GM12878 (cell line): ENCODE data around the gene APOL4. TPM values are rescaled to one million over a fixed set of nuclear protein-coding genes. Genes with fewer than 3 reads are reported as not detected.
"Not testable (repeated sequence)": the region's sequence is repeated elsewhere in the genome, so short reads cannot be mapped to it uniquely, and the experiment has no call there.

Experiments
- ATAC-seq: fragments of 200-7000 bp; cut with Tn5 transposase; 3 replicates; pipeline ENCODE4 v1.9.1; 2020; ENCODE audit warnings: mild to moderate bottlenecking, moderate library complexity
- BruUV-seq: library from RNA; stranded (reverse); fragments of 400-500 nt; replicated peaks from 2 replicates; lab custom pipeline; 2021; lab: Mats Ljungman, UMichigan
- CTCF ChIA-PET: fragments of 300-600 bp; sonication (Branson Sonifier 250); formaldehyde crosslinking; extraction: SDS; loops from one replicate; lab custom pipeline; 2021; ENCODE audit warnings: inconsistent platforms; lab: Yijun Ruan, JAX
- POLR2A ChIA-PET: fragments of 350-600 bp; formaldehyde crosslinking; extraction: SDS; loops from one replicate; lab custom pipeline; 2021; ENCODE audit warnings: inconsistent platforms; lab: Charles Lee
- RAD21 ChIA-PET: fragments of 300-600 bp; sonication (Branson Sonifier 250); formaldehyde crosslinking; loops from one replicate; lab custom pipeline; 2023; ENCODE audit warnings: antibody characterized with exemption; ENCODE audit not compliant: unreplicated experiment; lab: Charles Lee
- SMC1A ChIA-PET: fragments of 300-600 bp; sonication (Branson Sonifier 250); formaldehyde crosslinking; loops from one replicate; lab custom pipeline; 2023; ENCODE audit not compliant: unreplicated experiment, uncharacterized antibody; lab: Charles Lee
- DNase-seq: peaks from one replicate; pipeline ENCODE4 v3.0.0-alpha.2; 2011; ENCODE audit warnings: low read depth, low spot score
- FAIRE-seq: peaks from 3 replicates; lab custom pipeline; 2011; peaks lifted over from hg19 to GRCh38; lab: Jason Lieb, UNC
- H2AFZ ChIP-seq: 2 replicates; pipeline ENCODE4 v1.6.0; 2011; ENCODE audit warnings: low read depth, low read length, control low read depth; ENCODE audit not compliant: control insufficient read depth
- H3K27ac ChIP-seq: 2 replicates; pipeline ENCODE4 v1.5.1; 2011; ENCODE audit warnings: control low read depth; ENCODE audit not compliant: control insufficient read depth, insufficient read depth
- H3K27me3 ChIP-seq, 2 experiments: replicated peaks in 1 of 2; 2 replicates each; pipeline versions ENCODE4 v1.6.0 to v1.6.1; 2011; ENCODE audit warnings: low read length in 1 of 2; ENCODE audit not compliant: control insufficient read depth in 2 of 2, insufficient read depth in 2 of 2
- H3K36me3 ChIP-seq, 2 experiments: 2 replicates each; pipeline ENCODE4 v1.5.1; 2011; ENCODE audit warnings: low read length in 1 of 2; ENCODE audit not compliant: control insufficient read depth in 2 of 2, insufficient read depth in 2 of 2
- H3K4me1 ChIP-seq: 2 replicates; pipeline ENCODE4 v1.6.1; 2011; ENCODE audit warnings: mild to moderate bottlenecking, low read length, moderate library complexity, mixed read lengths; ENCODE audit not compliant: control insufficient read depth, insufficient read depth
- H3K4me2 ChIP-seq: 2 replicates; pipeline ENCODE4 v1.6.0; 2011; ENCODE audit warnings: control low read depth; ENCODE audit not compliant: control insufficient read depth, insufficient read depth
- H3K4me3 ChIP-seq: fragments of 200-600 bp; sonication (generic); 2 replicates; pipeline ENCODE4 v1.5.1; 2016
- H3K79me2 ChIP-seq: 2 replicates; pipeline ENCODE4 v1.6.0; 2011; ENCODE audit warnings: low read length; ENCODE audit not compliant: control insufficient read depth, insufficient read depth
- H3K9ac ChIP-seq: 2 replicates; pipeline ENCODE4 v1.8.0; 2011; ENCODE audit warnings: low read length, control low read depth, mixed read lengths; ENCODE audit not compliant: control insufficient read depth, insufficient read depth
- H3K9me3 ChIP-seq: replicated peaks from 3 replicates; pipeline ENCODE4 v1.5.1; 2011; ENCODE audit warnings: mild to moderate bottlenecking, low read length; ENCODE audit not compliant: control insufficient read depth, insufficient read depth
- H4K20me1 ChIP-seq: 2 replicates; pipeline ENCODE4 v1.6.0; 2011; ENCODE audit not compliant: control insufficient read depth, insufficient read depth
- RAD21 ChIP-seq: IDR thresholded peaks from 2 replicates; pipeline ENCODE4 v1.6.1; 2011; ENCODE audit warnings: mild to moderate bottlenecking, low read depth, low read length, moderate library complexity; ENCODE audit not compliant: insufficient read depth
- WGBS: methylation state at CpG from one replicate; pipeline ENCODE4 v1.1.6; 2016; ENCODE audit warnings: low lambda C conversion rate; ENCODE audit not compliant: insufficient replicate concordance, insufficient coverage; ENCODE audit errors: missing lambda C conversion rate; 5-methylcytosine and 5-hydroxymethylcytosine counted together
- in situ Hi-C: fragments of 300-500 bp; cut with MboI; formaldehyde crosslinking; loops from 9 replicates; pipeline ENCODE4 v1.14.3; 2018; ENCODE audit warnings: mixed read lengths
- intact Hi-C: fragments of 100-400 bp; cut with micrococcal nuclease; formaldehyde crosslinking; loops from one replicate; pipeline ENCODE4 v1.14.2; 2022; ENCODE audit not compliant: unreplicated experiment
- polyA plus RNA-seq, 11 experiments: library from polyadenylated mRNA; depleted of rRNA in 4 of 11; unstranded in 6 of 11; stranded (reverse) in 5 of 11; fragments of >200 nt; fragmentation: Nextera tagmentation in 4 of 11; fragmentation: Illumina TruSeq in 1 of 11; extraction: Ambion mirVana in 4 of 11; extraction: Trizol in 1 of 11; gene quantifications; 1 replicate in 1 of 11; 2 replicates in 10 of 11; pipeline versions ENCODE4 v1.2.1 to v1.2.3, GENCODE V29; 2011 to 2016; ENCODE audit warnings: inconsistent platforms in 2 of 11, missing spikeins in 2 of 11, low read depth in 1 of 11
- total RNA-seq, 4 experiments: library from RNA; depleted of rRNA in 3 of 4; stranded (reverse); fragments of >200 nt in 3 of 4; fragmentation: Illumina TruSeq in 1 of 4; extraction: Trizol in 1 of 4; gene quantifications; 2 replicates each; pipeline versions ENCODE4 v1.2.1 to v1.2.3, GENCODE V29; 2013 to 2021
- TF ChIP-seq, protein P1 (sequence below): IDR thresholded peaks from 2 replicates; pipeline ENCODE4 v1.6.1; 2012; ENCODE audit warnings: improper control_type of control experiment, low read depth, low read length; ENCODE audit not compliant: insufficient replicate concordance
- TF ChIP-seq, protein P2 (sequence below): fragments of 450-650 bp; IDR thresholded peaks from 2 replicates; pipeline ENCODE4 v1.6.1; 2016; ENCODE audit warnings: mild to moderate bottlenecking, moderate library complexity, borderline replicate concordance

The APOL4 gene
- total and polyA plus RNA-seq, 10 of the 15 experiments (the other 5 are each of a cell fraction or from before 2014, with no cell fraction given), result 0.03 to 0.24 (median 0.19) TPM; not detected in 7

DNA sequence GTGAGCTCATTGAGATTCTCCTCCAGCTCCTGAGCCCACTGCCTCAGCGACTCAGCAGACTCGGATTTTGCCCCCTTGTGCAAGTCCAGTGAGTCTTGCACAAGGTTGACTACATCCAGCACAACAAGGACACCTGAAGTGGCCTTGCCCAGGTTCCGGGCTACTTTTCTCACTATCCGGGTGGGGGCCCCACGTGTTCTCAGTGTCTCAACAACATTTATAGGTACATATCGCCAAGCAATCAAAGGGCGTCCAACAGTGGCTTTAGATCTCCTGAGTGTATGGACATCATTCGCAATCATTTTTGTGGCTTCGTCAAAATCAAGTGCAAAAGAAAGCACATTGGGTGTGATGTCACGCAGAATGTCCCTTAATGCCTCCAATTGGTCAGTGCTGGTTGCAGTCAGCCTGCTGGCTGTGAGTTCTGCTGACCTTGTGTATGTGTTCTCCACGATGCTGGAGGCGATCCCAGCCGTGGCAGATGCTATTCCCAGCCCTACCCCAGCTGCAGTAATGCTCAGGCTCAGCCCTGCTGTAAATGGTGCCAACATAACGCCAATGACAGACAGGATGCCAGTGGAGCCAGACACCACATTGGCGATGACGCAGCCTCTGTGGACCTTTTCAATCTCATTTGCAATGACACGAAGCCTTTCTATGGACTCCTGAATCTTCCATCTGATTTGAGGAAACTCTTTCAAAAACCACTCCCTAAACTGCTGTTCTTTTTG, 10.3 kb downstream of the APOL4 start (continued):
- TF ChIP-seq, protein P1, sequence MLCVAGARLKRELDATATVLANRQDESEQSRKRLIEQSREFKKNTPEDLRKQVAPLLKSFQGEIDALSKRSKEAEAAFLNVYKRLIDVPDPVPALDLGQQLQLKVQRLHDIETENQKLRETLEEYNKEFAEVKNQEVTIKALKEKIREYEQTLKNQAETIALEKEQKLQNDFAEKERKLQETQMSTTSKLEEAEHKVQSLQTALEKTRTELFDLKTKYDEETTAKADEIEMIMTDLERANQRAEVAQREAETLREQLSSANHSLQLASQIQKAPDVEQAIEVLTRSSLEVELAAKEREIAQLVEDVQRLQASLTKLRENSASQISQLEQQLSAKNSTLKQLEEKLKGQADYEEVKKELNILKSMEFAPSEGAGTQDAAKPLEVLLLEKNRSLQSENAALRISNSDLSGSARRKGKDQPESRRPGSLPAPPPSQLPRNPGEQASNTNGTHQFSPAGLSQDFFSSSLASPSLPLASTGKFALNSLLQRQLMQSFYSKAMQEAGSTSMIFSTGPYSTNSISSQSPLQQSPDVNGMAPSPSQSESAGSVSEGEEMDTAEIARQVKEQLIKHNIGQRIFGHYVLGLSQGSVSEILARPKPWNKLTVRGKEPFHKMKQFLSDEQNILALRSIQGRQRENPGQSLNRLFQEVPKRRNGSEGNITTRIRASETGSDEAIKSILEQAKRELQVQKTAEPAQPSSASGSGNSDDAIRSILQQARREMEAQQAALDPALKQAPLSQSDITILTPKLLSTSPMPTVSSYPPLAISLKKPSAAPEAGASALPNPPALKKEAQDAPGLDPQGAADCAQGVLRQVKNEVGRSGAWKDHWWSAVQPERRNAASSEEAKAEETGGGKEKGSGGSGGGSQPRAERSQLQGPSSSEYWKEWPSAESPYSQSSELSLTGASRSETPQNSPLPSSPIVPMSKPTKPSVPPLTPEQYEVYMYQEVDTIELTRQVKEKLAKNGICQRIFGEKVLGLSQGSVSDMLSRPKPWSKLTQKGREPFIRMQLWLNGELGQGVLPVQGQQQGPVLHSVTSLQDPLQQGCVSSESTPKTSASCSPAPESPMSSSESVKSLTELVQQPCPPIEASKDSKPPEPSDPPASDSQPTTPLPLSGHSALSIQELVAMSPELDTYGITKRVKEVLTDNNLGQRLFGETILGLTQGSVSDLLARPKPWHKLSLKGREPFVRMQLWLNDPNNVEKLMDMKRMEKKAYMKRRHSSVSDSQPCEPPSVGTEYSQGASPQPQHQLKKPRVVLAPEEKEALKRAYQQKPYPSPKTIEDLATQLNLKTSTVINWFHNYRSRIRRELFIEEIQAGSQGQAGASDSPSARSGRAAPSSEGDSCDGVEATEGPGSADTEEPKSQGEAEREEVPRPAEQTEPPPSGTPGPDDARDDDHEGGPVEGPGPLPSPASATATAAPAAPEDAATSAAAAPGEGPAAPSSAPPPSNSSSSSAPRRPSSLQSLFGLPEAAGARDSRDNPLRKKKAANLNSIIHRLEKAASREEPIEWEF, result no peak
- no peak for TF ChIP-seq RAD21
- TF ChIP-seq, protein P2, sequence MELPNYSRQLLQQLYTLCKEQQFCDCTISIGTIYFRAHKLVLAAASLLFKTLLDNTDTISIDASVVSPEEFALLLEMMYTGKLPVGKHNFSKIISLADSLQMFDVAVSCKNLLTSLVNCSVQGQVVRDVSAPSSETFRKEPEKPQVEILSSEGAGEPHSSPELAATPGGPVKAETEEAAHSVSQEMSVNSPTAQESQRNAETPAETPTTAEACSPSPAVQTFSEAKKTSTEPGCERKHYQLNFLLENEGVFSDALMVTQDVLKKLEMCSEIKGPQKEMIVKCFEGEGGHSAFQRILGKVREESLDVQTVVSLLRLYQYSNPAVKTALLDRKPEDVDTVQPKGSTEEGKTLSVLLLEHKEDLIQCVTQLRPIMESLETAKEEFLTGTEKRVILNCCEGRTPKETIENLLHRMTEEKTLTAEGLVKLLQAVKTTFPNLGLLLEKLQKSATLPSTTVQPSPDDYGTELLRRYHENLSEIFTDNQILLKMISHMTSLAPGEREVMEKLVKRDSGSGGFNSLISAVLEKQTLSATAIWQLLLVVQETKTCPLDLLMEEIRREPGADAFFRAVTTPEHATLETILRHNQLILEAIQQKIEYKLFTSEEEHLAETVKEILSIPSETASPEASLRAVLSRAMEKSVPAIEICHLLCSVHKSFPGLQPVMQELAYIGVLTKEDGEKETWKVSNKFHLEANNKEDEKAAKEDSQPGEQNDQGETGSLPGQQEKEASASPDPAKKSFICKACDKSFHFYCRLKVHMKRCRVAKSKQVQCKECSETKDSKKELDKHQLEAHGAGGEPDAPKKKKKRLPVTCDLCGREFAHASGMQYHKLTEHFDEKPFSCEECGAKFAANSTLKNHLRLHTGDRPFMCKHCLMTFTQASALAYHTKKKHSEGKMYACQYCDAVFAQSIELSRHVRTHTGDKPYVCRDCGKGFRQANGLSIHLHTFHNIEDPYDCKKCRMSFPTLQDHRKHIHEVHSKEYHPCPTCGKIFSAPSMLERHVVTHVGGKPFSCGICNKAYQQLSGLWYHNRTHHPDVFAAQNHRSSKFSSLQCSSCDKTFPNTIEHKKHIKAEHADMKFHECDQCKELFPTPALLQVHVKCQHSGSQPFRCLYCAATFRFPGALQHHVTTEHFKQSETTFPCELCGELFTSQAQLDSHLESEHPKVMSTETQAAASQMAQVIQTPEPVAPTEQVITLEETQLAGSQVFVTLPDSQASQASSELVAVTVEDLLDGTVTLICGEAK, result no peak
- TF ChIP-seq, all 136 proteins: peak for 0

DNA sequence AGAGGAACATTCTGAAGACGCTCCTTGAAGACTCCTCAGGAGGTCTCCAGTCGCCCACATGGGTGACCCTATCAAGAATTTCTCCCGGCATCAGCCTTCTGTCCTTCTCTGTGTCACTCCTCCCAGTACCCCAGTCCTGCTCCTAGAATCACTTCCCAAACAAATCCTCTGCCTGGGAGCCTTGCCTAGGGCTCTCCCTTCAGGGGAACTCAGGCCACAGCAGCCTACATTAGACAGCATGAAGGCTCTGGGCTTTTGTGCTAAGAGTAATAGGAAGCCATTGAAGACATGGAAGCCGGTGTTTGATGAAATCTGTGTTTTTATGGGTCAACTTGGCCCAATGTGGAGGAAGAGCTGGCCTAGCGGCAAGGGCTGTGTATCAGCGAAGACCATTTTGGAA, 13.7 kb downstream of the APOL4 start:
- CTCF ChIA-PET, result interaction anchor here (1.6 kb wide), 1 partner anchor 45 kb away, joined by 4 read pairs; no protein-coding TSS in a partner anchor
- DNase-seq, H3K9me3 ChIP-seq, RAD21 ChIA-PET, H4K20me1 ChIP-seq, intact Hi-C loops, H3K27me3 ChIP-seq, H3K36me3 ChIP-seq, H3K4me2 ChIP-seq, H3K4me1 ChIP-seq, H3K27ac ChIP-seq, H3K79me2 ChIP-seq, in situ Hi-C loops, H3K4me3 ChIP-seq, POLR2A ChIA-PET, H2AFZ ChIP-seq, ATAC-seq, BruUV-seq, SMC1A ChIA-PET, H3K9ac ChIP-seq, FAIRE-seq: not testable (repeated sequence)
- whole genome bisulfite sequencing, result 67% methylated on average over 3 of the region's 6 CpGs
